Measurements from ENCODE around the gene KLF5.

Gene KLF5

GRCh38 chr13:73059460-73060250 is 850 bp downstream of the KLF5 start:
- peak in 1 of 2 donors; percentile 16 for DNase-seq

GRCh38 chr13:73060251-73061160 is 1.7 kb downstream of the KLF5 start:
- peak in 1 of 2 donors; percentile 6 for DNase-seq

GRCh38 chr13:73061473-73061872 is 2.7 kb downstream of the KLF5 start:
- DNase-seq = no peak

- no peak for DNase-seq
Measured at GRCh38 chr13:73061876-73062275, 3.1 kb downstream of the KLF5 start.

- no peak for DNase-seq
Measured at GRCh38 chr13:73062468-73062867, 3.7 kb downstream of the KLF5 start.

- no peak for DNase-seq
Measured at GRCh38 chr13:73063166-73063565, 4.4 kb downstream of the KLF5 start.

- DNase-seq = no peak
Measured at GRCh38 chr13:73065036-73065435, 6.2 kb downstream of the KLF5 start.

GRCh38 chr13:73065665-73066340 is 7.0 kb downstream of the KLF5 start:
- no peak for DNase-seq

- no peak for DNase-seq
Measured at GRCh38 chr13:73069206-73069805, 10.5 kb downstream of the KLF5 start.

GRCh38 chr13:73070451-73071098 is 11.8 kb downstream of the KLF5 start:
- DNase-seq = no peak

- DNase-seq = no peak
Measured at GRCh38 chr13:73072239-73072900, 13.6 kb downstream of the KLF5 start.

- DNase-seq = no peak
Measured at GRCh38 chr13:73073050-73073449, 14.2 kb downstream of the KLF5 start.

GRCh38 chr13:73074014-73074413 is 15.2 kb downstream of the KLF5 start:
- peak; percentile 7 to 31 for DNase-seq

- no peak for DNase-seq
Measured at GRCh38 chr13:73074926-73075325, 16.1 kb downstream of the KLF5 start.

GRCh38 chr13:73075546-73075945 is 16.7 kb downstream of the KLF5 start:
- no peak for DNase-seq

GRCh38 chr13:73075954-73076353 is 17.1 kb downstream of the KLF5 start:
- DNase-seq = no peak

- no peak for DNase-seq
Measured at GRCh38 chr13:73077865-73078264, 19.1 kb downstream of the KLF5 start.

GRCh38 chr13:73079359-73079758 is 20.6 kb downstream of the KLF5 start:
- DNase-seq = no peak

- DNase-seq = no peak
Measured at GRCh38 chr13:73081256-73081915, 22.6 kb downstream of the KLF5 start.

GRCh38 chr13:73082471-73082870 is 23.7 kb downstream of the KLF5 start:
- DNase-seq = no peak

GRCh38 chr13:73082895-73083294 is 24.1 kb downstream of the KLF5 start:
- no peak for DNase-seq

Data from inflammatory macrophage (primary cell).